ENCODE data around the gene OXLD1.

DNA sequence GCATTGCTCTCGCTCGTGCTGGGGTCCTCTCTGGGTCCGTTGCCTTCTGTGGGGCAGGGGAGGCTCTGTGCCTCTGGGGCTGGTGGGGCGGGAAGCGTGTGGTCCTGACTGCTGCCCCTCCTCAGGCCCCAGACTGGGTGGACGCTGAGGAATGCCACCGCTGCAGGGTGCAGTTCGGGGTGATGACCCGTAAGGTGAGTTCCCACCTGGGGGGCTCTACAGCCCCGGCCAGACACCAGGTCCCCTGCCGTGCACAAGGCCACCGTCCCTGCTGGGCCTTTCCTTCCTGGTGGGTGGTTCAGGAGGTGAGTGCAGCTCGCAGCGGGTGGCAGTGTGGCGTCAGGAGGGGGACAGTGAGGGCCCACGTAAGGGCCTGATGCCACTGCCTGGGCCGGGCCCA, 24.1 kb upstream of the OXLD1 start:
- TF ChIP-seq, protein P1, sequence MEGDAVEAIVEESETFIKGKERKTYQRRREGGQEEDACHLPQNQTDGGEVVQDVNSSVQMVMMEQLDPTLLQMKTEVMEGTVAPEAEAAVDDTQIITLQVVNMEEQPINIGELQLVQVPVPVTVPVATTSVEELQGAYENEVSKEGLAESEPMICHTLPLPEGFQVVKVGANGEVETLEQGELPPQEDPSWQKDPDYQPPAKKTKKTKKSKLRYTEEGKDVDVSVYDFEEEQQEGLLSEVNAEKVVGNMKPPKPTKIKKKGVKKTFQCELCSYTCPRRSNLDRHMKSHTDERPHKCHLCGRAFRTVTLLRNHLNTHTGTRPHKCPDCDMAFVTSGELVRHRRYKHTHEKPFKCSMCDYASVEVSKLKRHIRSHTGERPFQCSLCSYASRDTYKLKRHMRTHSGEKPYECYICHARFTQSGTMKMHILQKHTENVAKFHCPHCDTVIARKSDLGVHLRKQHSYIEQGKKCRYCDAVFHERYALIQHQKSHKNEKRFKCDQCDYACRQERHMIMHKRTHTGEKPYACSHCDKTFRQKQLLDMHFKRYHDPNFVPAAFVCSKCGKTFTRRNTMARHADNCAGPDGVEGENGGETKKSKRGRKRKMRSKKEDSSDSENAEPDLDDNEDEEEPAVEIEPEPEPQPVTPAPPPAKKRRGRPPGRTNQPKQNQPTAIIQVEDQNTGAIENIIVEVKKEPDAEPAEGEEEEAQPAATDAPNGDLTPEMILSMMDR (IDR thresholded peaks at IDR 0.05), result no peak
- no peak for TF ChIP-seq POLR2A (IDR thresholded peaks at IDR 0.05)

Measured in adrenal gland (tissue), 5 donors.